GM21576 (cell line): Measurements from ENCODE around the gene BATF3.
A peak's percentile ranks its signal among the peaks of the same experiment; 100 is the strongest.

ENCODE experiments used
- ATAC-seq: cut with Tn5 transposase; IDR thresholded peaks from one replicate; pipeline ENCODE4 v1.9.1; 2021; ENCODE audit warnings: mild to moderate bottlenecking, moderate library complexity; ENCODE audit not compliant: unreplicated experiment

BATF3 gene

DNA sequence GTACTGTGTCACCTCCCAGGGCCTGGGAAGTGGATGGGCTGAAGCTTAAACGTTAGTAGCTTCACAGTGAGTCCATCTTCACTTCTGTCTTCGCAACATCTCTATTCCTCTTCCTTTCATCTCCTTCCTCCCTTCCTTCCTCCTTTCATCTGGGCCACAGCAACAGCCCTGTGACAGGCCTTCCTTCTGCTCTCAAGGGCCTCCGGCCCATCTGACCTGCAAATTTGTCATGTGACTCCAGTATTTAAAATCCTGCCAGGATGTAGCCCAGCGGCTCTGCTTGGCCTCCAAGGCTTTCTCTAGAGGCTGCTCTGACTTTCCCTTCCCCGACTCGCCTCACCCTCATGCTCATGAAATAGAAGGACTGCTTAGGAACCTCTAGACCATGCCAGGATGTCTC, 10.9 kb upstream of the BATF3 start:
- ATAC-seq, result no peak

DNA sequence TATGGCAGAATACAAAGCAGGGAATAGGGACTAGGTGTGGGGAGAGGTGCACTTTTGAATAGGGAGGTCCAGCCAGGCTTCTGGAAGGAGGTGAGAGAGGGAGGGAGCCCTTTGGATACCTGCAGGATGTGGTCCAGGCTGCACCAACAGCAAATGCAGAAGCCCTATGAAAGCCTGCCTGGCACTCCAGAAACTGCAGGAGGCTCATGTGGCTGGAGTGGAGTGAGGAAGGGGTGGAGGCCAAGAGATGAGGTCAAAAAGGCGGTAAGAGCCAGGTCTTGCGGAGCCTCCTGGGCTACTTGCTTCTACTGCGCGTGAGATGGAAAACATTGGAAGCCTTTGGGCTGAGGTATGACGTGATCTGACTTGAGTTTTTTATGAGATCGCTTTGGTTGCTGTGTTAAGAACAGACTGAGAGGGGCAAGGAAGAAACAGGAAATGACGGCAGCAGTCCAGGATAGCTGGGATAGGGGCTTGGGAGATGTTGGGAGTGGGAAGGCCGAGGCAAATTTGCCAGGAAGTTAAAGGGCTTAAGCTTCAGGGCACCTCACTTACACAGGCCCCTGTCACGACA, 4.4 kb upstream of the BATF3 start:
- ATAC-seq, result no peak

DNA sequence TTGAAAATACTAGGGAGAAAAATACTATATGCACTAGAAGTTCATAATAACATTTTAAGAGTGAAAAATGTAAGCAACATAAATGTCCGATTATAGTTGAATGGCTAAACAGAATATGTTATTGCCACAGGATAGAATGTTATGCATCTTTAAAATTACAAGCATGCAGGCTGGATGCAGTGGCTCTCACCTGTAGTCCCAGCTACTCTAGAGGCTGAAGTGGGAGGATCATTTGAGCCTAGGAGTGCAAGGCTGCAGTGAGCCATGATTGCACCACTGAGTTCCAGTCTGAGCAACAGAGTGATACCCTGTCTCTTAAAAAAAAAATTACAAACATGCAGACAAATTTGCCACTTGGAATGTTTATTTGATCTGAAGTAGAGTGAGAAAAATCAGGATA, 3.0 kb upstream of the BATF3 start:
- ATAC-seq, result no peak

DNA sequence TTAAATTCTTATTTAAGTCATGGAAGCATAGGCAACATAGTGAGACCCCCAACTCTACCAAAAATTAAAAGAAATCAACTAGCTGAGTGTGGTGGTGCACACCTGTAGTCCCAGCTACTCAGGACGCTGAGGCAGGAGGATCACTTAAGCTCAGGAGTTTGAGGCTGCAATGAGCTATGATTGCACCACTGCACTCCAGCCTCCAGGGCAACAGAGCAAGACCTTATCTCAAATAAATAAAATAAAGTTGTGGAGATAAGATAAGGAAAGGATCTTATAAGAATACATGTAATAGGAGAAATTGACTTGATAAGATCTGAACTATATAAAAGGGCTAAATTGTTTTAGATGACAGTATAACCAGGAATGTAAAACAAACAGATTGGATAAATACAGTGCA, 2.3 kb upstream of the BATF3 start:
- no peak for ATAC-seq

DNA sequence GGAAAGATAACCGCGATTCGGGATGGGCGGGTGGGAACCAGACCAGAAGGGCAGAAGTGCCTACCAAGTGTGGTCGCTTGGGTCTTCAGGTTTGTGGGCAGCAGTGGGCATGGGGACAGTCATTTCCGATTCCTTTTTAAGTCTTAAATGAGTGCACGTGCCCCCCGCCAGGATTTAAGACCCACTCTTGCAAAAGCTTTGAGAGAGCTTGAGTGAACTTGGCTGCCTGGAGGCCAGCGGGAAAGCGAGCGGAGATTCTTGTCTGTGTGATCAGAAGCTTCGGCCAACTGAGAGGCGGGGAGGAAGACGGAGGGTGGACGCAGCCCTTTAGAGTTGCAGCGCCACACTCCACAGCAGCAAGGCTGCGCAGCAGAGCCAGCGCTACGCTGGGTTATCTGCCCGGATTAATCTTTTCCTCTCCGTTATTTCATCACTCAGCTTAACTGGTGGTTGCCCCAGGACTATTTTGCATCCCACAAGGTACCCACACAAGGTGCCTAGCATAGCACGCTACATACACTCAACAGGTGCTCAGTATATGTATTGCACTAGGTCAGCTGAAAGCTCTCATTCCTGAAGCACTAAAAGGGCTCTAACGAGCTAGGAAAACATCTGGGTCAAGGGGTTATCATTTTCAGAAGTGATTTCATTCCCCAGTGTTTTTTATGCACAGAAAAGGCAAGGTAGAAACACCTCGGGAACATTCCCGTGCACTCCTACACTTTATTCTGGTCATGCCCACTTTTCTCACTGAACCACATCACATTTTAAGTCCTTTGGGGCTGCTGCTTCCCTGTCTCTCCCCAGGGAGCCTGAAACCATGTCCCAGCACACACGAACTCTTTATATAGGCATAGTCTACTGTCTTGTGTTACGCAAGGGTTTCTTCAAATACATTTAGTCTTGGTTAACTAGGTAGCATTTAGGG, 1.5 kb upstream of the BATF3 start:
- ATAC-seq, result no peak

DNA sequence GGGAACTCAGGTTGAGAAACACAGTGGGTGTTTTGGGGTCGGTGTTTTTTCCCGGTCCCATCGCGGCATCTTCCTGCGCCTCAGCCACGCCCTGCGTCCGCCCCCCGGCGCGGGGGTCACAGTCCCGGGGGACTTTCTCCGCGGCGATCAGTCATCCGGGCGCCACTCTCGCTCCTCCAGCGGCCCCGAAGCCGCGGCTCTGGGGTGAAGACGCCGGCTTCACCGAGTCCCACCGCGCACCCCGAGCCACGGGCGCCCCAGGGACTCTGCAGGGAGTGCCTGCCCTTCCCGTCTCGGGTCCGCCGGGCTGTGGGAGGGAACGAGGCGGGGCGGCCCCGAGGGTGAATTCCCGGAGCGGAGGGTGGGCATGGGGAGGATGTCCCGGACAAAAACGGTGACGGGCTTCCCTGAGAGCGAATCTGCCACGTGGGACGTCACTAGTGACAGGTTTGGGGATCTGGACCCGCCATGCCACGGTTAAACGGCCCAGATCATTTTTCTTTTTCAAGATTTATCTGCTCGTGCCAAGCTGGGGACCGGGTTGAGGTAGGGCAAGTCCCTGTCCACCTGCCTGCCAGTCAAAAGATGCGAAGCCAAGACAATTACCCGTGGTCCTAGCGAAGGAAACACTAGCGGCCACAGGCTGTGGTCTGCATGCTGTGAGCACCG, 717 bp upstream of the BATF3 start:
- no peak for ATAC-seq

DNA sequence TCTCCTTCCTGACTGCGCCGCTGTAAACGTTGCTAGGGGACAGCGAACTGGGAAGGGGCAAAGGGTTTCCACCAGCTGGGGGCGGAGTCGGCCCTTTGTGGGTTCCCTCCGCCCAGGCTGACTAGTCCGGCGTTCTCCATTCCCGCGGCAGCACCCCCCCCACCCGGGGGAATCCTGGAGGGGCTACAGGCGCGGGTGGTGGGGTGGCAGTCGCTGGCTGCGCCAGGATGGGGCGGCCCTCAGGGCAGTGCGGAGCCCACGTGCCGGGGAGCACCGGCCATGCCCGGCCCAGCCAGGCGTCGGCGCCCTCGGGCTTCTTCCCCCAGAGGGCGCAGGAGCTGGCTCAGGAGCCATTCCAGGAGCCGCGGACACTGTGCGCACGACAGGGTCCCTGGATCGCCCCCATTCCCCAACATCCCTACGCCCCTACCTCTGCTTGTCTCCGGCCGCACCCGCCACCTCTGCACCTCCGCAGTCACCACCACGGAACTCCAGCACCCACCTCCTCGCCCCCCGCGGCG, 476 bp downstream of the BATF3 start:
- ATAC-seq, result peak; percentile 47

DNA sequence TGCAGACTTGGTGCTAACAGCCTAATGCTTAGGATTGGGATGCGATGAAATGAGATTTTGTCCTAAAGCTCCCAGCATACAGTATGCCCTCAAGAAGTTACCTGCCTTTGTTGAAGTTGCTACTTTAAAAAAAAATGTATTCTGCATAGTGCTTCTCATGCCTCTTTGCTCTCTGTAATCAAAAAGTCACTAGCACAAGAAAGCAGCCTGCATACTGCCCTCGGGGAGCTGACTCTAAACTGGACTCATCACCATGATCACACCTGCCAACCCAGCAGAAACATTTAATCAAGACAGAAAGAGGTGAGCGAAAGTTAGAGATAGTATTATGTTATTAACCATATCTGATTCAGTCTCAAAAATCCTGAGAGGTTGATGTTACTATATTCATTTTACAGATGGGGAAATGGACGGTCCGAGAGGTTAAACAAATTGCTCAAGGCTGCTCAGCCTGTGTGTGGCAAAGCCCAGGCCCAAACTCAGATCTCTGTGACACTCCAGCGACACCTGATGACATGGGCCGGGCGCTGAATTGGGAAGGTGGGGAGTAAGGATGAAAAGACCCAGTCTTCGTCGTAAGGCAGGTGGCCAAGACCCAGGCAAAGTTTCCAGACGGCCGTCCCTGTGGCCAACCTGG, 1.1 kb downstream of the BATF3 start:
- ATAC-seq, result peak; percentile 24

DNA sequence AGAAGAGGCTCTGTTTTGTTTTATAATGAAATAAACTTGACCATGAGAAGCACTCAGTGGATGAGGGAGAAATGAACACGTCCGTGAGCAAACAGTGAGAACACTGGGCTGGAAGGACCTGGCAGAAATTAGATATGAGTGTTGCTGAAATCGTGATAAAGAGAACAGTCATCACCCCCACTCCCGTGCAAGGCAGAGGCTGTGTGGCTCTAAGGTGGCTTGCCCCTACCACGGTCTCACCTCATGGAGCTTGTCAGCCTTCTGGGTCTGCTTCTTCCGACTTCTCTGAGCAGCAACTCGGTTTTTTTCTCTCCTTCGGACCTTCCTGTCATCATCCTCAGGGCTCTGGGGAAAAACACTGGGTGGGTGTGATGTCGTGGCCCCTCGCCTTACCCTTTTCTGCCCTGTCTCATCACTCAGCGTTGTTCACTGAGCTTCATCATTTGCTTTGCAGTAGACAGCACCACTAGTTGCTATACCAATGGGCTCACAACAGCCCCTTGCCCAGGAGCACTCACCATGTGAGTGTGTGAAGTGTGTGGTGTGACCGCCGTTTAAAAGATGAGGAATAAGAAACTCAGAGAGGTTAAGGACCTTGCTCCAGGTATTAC, 2.8 kb downstream of the BATF3 start:
- ATAC-seq, result no peak

DNA sequence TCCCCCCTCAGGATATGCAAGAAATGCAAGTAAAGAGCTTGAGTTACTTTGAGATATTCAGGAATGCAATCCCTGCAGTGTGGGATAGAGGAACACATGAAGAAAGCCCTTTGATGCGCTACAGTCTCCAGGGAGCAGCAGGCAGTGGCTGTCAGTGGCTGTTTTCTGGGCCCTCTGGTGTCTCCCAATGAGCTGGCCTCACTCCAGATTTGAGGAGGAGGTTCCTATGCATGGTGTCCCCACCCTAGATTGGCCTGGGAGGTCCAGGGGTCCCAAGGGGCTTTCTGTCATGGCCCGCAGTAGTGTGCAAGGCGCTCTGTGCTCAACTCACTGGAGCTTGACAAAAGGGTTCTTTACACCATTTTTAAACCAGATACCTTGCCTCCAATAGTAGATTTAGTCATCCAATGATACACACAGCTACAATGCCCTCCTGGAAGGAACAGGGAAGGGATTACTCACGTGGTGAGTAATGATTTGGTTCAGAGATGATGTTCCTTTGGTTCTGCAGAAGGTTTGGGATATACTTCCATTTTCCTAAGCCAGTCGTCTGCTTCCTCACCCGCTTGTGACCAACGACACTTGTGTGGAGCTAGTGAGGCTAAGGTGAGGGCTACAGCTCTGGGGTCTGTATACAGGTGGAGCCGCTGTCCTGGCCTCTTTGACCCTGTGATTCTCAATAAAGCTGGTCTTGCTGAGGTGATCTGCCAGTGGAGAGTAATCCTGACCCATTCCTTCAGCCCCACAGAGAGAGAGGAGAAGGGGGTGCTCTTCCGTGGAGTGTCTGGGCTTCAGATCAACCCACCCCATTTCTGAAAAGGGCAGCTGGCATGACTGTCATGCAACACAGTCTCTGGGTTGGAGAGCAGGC, 6.6 kb downstream of the BATF3 start:
- ATAC-seq, result no peak

DNA sequence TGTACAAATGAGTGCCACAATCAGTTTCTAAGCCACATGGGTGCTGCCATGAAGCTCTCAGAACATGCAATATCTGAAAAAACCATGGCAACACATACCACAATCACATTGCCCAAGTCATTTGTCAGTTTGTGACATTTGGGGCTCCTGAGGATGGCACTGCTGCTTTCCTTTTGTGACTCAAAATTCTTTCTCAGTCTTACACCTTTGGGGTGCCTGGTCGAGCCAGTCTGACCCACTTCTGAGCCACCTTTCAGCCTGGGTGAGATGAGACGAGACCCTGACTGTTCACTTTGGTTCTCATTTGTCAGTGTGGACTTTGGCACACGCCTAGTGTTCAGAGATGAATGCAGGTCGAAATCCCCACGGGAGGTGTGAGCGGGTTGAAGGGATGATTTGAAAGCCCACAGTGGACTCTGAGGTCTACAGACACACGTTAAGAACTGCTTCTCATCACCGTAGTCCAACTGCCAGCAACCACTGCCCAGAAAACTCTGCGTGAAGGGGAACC, 8.0 kb downstream of the BATF3 start:
- ATAC-seq, result no peak

DNA sequence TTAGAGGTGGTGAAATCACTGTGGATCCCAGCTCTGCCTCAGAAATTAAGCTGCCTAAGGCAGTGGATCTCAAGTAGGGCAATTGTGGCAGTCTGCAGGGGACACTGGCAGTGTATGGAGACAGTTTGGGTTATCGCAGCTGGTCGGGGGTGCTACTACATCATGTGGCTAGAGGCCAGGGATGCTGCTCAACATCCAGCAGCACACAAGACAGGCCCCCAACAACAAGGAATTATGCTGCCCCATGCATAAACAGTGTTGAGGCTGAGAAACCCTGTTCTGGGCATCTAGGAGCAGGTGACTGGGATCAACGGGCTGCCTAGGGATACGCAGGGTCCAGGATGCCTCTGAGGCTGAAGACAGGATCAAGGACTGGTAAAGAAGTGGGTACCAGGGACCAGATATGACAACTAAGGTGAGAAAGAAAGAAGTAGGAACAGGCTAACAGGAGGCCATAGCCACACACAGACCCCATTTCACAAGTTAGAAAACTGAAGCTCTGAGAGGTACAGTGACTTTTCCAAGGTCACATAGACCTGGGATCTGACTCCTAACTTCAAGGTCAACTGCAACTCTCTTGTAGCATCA, 8.7 kb downstream of the BATF3 start:
- ATAC-seq, result no peak

DNA sequence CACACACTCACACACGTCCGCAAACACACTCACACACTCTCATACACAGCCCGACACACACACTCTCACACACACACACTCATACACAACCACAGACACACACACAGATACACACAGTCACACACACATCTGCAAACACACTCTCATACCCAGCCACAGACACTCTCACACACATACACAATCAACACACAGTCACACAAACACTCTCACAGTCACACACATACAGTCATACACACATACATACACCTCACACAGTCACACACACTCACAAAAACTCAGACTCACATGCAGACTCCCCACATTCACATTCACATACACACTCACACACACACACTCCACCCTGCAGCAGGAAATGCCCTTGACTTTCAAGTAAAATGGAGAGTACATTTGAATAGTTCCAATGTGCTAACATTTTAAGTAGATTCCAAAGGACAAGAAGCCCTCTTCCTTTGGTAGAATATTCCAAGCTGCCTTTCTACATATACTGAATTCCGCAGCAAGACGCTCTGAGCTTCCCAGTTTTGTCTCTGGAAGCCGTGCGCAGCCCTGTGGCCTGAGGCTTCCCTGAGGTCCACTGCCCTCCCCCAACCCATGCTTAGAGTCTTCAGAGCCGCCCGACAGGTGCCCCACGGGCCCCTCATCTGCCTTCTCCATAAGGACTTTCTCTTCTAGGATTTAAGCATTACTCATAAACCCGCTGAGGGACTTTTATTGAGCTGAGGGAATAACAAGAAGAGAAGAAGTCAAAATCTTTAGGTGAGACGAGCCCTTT, 9.7 kb downstream of the BATF3 start:
- no peak for ATAC-seq

DNA sequence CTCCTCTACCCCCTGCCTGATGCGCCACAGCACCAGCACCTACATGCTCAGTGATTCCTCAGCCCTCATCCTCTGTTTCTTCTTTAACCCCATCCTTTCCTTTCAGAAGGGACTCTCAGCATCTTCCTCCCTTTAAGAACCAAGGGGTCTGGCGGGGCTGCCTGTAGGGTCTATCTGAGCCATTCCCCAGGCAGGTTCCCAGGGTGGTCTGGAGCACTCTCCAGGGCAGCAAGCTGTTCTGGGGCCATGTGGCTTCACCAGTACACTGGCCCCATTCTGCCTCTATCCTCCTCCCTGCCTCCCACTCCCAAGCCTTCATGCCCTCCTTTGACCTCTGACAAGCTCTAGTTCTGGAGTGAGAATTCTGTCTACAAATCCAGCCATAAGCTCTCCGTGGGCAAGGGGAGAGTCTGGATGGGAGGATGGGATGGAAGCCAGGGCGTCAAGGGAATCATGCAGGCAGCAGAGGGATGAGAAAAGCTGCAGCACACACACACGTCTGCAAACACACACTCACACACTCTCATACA, 10.4 kb downstream of the BATF3 start:
- ATAC-seq, result no peak

DNA sequence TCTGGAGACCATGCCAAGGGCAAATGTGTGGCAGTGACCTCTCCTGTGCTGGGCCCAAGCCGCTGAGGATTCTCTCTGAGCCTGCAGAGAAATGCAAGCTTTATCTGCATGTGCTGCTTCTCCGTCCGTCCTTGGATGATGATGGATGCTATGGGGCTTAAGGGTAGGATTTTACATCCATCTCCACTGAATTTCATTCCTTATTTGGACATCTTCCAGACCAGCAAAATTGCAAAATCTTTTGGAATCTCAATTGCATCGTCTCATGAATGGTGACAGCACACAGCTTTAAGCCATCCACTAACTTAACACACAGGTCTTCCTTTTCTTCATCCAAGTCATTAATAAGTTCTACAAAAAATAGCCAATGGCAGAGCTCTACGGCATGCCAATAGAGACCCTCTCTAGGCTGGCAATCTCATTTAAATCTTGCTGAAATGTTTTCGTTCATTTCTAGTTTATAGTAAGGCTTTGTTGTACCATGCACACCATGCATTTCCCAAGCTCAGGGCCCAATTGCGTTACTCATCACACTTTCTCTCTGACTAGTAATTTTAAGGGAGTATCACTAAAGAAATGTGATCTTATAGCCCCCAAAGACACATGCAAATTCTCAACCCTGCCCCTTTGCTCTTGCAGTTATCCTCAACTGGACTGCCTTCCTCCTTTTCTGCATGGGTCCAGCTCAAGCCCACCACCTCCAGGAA, 11.1 kb downstream of the BATF3 start:
- no peak for ATAC-seq

DNA sequence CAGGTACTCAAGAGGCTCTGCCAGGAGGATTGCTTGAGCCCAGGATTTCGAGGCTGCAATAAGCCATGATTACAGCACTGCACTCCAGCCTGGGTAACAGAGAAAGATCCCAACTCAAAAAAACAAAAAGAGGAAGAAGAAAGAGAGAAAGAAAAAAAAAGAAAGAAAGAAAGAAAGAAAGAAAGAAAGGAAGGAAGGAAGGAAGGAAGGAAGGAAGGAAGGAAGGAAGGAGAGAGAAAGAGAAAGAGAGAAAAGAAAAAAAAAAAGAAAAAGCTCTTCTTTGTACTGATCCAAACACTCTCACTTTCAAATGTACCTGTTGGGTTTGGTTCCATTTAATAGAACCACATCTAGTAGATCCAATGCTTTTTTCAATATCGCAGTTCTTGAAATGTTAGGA, 11.8 kb downstream of the BATF3 start:
- no peak for ATAC-seq

DNA sequence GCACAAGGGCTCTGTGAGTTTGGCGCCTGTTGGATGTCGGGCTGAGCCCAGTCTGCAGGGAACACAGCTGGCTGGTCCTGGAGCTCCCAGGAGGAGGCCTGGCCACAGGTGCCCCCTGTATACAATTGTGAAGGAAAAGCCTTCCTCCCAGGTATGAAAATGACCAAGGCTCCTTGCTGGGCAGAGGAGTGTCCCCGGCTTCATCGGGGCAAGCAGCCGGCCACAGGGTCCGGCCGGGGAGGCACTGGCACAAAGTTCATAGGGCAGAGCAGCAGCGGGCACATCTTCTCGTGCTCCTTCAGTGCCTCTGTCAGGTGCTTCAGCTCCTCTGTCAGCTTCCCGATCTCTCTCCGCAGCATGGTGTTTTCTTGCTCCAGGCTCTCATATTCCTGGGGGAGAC, 13.0 kb downstream of the BATF3 start:
- ATAC-seq, result no peak

DNA sequence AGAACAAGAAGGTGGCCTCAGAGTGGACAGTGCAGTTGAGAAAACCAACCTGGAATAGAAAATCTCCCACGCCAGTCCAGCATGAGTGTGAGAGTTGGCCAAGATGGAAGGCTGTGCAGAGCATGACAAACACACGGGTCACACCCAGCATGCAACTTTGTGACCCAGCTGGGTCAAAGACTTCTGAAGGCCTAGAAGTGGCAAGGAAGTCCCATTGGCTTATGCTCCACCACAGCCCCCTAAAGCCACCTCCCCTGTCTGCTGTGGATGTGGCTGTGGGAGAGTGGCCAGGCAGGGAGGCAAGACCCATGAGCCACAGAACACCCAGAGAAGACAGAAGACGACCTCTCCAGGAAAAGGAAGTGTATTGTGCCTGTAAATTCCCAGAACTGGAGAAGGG, 13.6 kb downstream of the BATF3 start:
- no peak for ATAC-seq
